Type B pancreatic cell (in vitro differentiated cells): Measurements from ENCODE around the gene CNTFR. TPM values are rescaled to one million over a fixed set of nuclear protein-coding genes. Genes with fewer than 3 reads are reported as not detected.

ENCODE experiments used
- DNase-seq: peaks from one replicate; pipeline ENCODE4 v3.0.0; 2021; ENCODE audit warnings: mixed read lengths; ENCODE audit not compliant: unreplicated experiment; ENCODE audit errors: extremely low spot score
- H3K27ac Mint-ChIP-seq: 2 replicates; pipeline ENCODE4 v1.8.0; 2021; ENCODE audit warnings: mild to moderate bottlenecking, mixed read lengths
- H3K27me3 Mint-ChIP-seq: 2 replicates; pipeline ENCODE4 v1.8.0; 2021; ENCODE audit warnings: mixed read lengths
- H3K36me3 Mint-ChIP-seq: 2 replicates; pipeline ENCODE4 v1.8.0; 2021; ENCODE audit warnings: mixed read lengths
- H3K4me1 Mint-ChIP-seq: one replicate; pipeline ENCODE4 v1.8.0; 2021; ENCODE audit warnings: mixed read lengths; ENCODE audit not compliant: unreplicated experiment
- H3K4me3 Mint-ChIP-seq: 2 replicates; pipeline ENCODE4 v1.8.0; 2021; ENCODE audit warnings: mild to moderate bottlenecking, mixed read lengths
- H3K9me3 Mint-ChIP-seq: 2 replicates; pipeline ENCODE4 v1.8.0; 2021; ENCODE audit warnings: mixed read lengths
- CTCF ChIP-seq: fragments of 200-600 bp; sonication (generic); conservative IDR thresholded peaks from 2 replicates; pipeline ENCODE4 v1.5.0; 2021; ENCODE audit warnings: antibody characterized with exemption, mild to moderate bottlenecking
- total RNA-seq: library from RNA; stranded (reverse); gene quantifications from 2 replicates; pipeline ENCODE4 v1.2.1, GENCODE V29; 2021; ENCODE audit warnings: low replicate concordance

CNTFR gene
- total RNA-seq, 1 donor from 2014 or later = 24.2 TPM

GRCh38 chr9:34552606-34552981 lies 36.9 kb downstream of the CNTFR start:
- DNase-seq = no peak
- H3K4me1 Mint-ChIP-seq = peaks cover 23% of the 10 kb centered on the region
- H3K9me3 Mint-ChIP-seq = no peaks in the 10 kb centered on the region
- no peak overlapping the region for H3K27ac Mint-ChIP-seq
- H3K36me3 Mint-ChIP-seq = peaks cover 5% of the 10 kb centered on the region
- H3K4me3 Mint-ChIP-seq = no peak overlapping the region
- no peak for TF ChIP-seq CTCF
- peaks cover 27% of the 10 kb centered on the region for H3K27me3 Mint-ChIP-seq

GRCh38 chr9:34551751-34552605 lies 37.5 kb downstream of the CNTFR start:
- Mint-ChIP-seq H3K4me3 (no peak overlapping the region), H3K4me1 (peaks cover 18% of the 10 kb centered on the region), H3K27ac (no peak overlapping the region), H3K36me3 (peaks cover 5% of the 10 kb centered on the region), H3K9me3 (no peaks in the 10 kb centered on the region), H3K27me3 (peaks cover 26% of the 10 kb centered on the region)
- DNase-seq = no peak
- no peak for TF ChIP-seq CTCF

GRCh38 chr9:34550681-34551270 lies 38.7 kb downstream of the CNTFR start:
- no peaks in the 10 kb centered on the region for H3K9me3 Mint-ChIP-seq
- DNase-seq = no peak
- TF ChIP-seq CTCF = no peak
- H3K27ac Mint-ChIP-seq = no peak overlapping the region
- no peak overlapping the region for H3K4me3 Mint-ChIP-seq
- peaks cover 9% of the 10 kb centered on the region for H3K4me1 Mint-ChIP-seq
- peaks cover 24% of the 10 kb centered on the region for H3K27me3 Mint-ChIP-seq
- peaks cover 5% of the 10 kb centered on the region for H3K36me3 Mint-ChIP-seq

GRCh38 chr9:34550016-34550680 lies 39.4 kb downstream of the CNTFR start:
- H3K9me3 Mint-ChIP-seq = no peaks in the 10 kb centered on the region
- no peak for DNase-seq
- peaks cover 5% of the 10 kb centered on the region for H3K36me3 Mint-ChIP-seq
- H3K4me1 Mint-ChIP-seq = peaks cover 8% of the 10 kb centered on the region
- H3K27ac Mint-ChIP-seq = no peak overlapping the region
- H3K4me3 Mint-ChIP-seq = no peak overlapping the region
- TF ChIP-seq CTCF = no peak
- H3K27me3 Mint-ChIP-seq = peaks cover 31% of the 10 kb centered on the region

GRCh38 chr9:34549407-34549732 lies 40.2 kb downstream of the CNTFR start:
- Mint-ChIP-seq H3K4me3 (no peak overlapping the region), H3K36me3 (no peaks in the 10 kb centered on the region), H3K27ac (no peak overlapping the region), H3K4me1 (peaks cover under 1% of the 10 kb centered on the region), H3K27me3 (peaks cover 39% of the 10 kb centered on the region), H3K9me3 (no peaks in the 10 kb centered on the region)
- no peak for DNase-seq
- no peak for TF ChIP-seq CTCF
